ENCODE results near the gene LPXN.

The LPXN gene

DNA sequence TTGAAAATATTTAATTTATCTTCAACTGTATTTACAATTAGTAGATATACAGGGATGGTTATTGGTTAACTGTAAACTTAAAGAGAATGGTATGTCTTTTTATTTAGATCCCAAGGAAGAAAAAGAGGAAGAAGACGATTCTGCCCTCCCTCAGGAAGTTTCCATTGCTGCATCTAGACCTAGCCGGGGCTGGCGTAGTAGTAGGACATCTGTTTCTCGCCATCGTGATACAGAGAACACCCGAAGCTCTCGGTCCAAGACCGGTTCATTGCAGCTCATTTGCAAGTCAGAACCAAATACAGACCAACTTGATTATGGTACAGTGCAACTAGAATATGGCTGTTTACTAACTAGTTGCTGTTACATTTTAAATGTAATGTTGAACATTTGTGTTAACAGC, 34.1 kb upstream of the LPXN start:
- no CpG with 5 or more reads among the region's 8 CpGs for WGBS, 2 donors (ENCODE audit: extremely low coverage in 2 of 2, insufficient read length in 2 of 2, insufficient replicate concordance in 1 of 2)
- no peak for DNase-seq (ENCODE audit: low spot score)
- Histone ChIP-seq H2BK120ac (ENCODE audit: low read depth, low read length) (no peak overlapping the region), H3K36me3 (replicated peaks in 1 of 2; ENCODE audit: control insufficient read depth in 2 of 2, insufficient read depth in 2 of 2, low read length in 2 of 2) (peaks cover 15 to 62% of the 10 kb centered on the region in 2 donors), H2AK5ac (ENCODE audit: low read depth, low read length) (no peak overlapping the region), H3K4me1 (ENCODE audit: control insufficient read depth in 2 of 2, insufficient read depth in 1 of 2, low read depth in 1 of 2, low read length in 2 of 2) (no peaks in the 10 kb centered on the region), H3K14ac (ENCODE audit: low read length) (no peak overlapping the region), H2BK15ac (ENCODE audit: low read length) (no peak overlapping the region), H4K91ac (ENCODE audit: low read depth, low read length, poor library complexity) (no peak overlapping the region), H2BK12ac (ENCODE audit: low read length) (no peak overlapping the region), H3K23ac (ENCODE audit: low read depth, low read length, poor library complexity) (no peak overlapping the region), H4K8ac (ENCODE audit: low read depth, low read length) (no peak overlapping the region), H3K4me2 (ENCODE audit: insufficient read depth, low read length, poor library complexity, severe bottlenecking) (no peak overlapping the region), H2AFZ (ENCODE audit: low read length) (no peak overlapping the region), H3K4me3 (ENCODE audit: low read length in 2 of 2) (no peak overlapping the region), H3K4ac (ENCODE audit: low read length) (no peak overlapping the region), H3K9me3 (replicated peaks in 1 of 2; ENCODE audit: control insufficient read depth in 2 of 2, insufficient read depth in 1 of 2, low read depth in 1 of 2, low read length in 2 of 2) (no peaks in the 10 kb centered on the region), H3K27me3 (ENCODE audit: control insufficient read depth in 3 of 3, insufficient read depth in 3 of 3, low read depth in 1 of 3, low read length in 3 of 3) (no peaks in the 10 kb centered on the region), H3K27ac (replicated peaks; ENCODE audit: low read length) (no peak overlapping the region), H3K9ac (ENCODE audit: low read depth, low read length, poor library complexity) (no peak overlapping the region), H2BK5ac (ENCODE audit: low read length) (no peak overlapping the region), H3K18ac (ENCODE audit: low read length) (no peak overlapping the region), H3K79me1 (ENCODE audit: low read depth, low read length) (peaks cover 2% of the 10 kb centered on the region)

DNA sequence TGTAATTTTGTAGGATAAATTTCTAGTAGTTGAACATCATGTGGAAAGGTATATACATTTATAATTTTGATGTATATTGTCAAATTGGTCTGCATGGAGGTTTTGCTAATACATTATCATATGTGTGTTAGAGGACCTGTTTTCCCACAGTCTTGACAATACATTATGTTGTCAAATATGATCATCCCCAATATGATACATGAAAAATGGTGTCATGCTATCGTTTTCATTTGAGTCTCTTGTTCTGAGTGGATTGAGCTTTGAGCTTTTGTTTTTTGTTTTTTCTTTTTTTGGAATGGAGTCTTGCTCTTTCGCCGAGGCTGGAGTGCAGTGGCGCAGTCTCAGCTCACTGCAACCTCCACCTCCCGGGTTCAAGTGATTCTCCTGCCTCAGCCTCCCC, 32.7 kb upstream of the LPXN start:
- Histone ChIP-seq H4K91ac (ENCODE audit: low read depth, low read length, poor library complexity) (no peak overlapping the region), H3K23ac (ENCODE audit: low read depth, low read length, poor library complexity) (no peak overlapping the region), H3K79me1 (ENCODE audit: low read depth, low read length) (peaks cover 4% of the 10 kb centered on the region), H3K9ac (ENCODE audit: low read depth, low read length, poor library complexity) (no peak overlapping the region), H2AFZ (ENCODE audit: low read length) (no peak overlapping the region), H4K8ac (ENCODE audit: low read depth, low read length) (no peak overlapping the region), H3K27ac (replicated peaks; ENCODE audit: low read length) (no peak overlapping the region), H2BK120ac (ENCODE audit: low read depth, low read length) (no peak overlapping the region), H3K4me3 (ENCODE audit: low read length in 2 of 2) (no peak overlapping the region), H3K36me3 (replicated peaks in 1 of 2; ENCODE audit: control insufficient read depth in 2 of 2, insufficient read depth in 2 of 2, low read length in 2 of 2) (peaks cover 12 to 48% of the 10 kb centered on the region in 2 donors), H2AK5ac (ENCODE audit: low read depth, low read length) (no peak overlapping the region), H3K18ac (ENCODE audit: low read length) (no peak overlapping the region), H3K4me2 (ENCODE audit: insufficient read depth, low read length, poor library complexity, severe bottlenecking) (no peak overlapping the region), H2BK5ac (ENCODE audit: low read length) (no peak overlapping the region), H2BK12ac (ENCODE audit: low read length) (no peak overlapping the region), H3K27me3 (ENCODE audit: control insufficient read depth in 3 of 3, insufficient read depth in 3 of 3, low read depth in 1 of 3, low read length in 3 of 3) (no peaks in the 10 kb centered on the region), H3K14ac (ENCODE audit: low read length) (no peak overlapping the region), H3K9me3 (replicated peaks in 1 of 2; ENCODE audit: control insufficient read depth in 2 of 2, insufficient read depth in 1 of 2, low read depth in 1 of 2, low read length in 2 of 2) (no peaks in the 10 kb centered on the region), H3K4me1 (ENCODE audit: control insufficient read depth in 2 of 2, insufficient read depth in 1 of 2, low read depth in 1 of 2, low read length in 2 of 2) (no peaks in the 10 kb centered on the region), H2BK15ac (ENCODE audit: low read length) (no peak overlapping the region), H3K4ac (ENCODE audit: low read length) (no peak overlapping the region)
- no CpG with 5 or more reads among the region's 5 CpGs for WGBS, 2 donors (ENCODE audit: extremely low coverage in 2 of 2, insufficient read length in 2 of 2, insufficient replicate concordance in 1 of 2)
- DNase-seq (ENCODE audit: low spot score): no peak

DNA sequence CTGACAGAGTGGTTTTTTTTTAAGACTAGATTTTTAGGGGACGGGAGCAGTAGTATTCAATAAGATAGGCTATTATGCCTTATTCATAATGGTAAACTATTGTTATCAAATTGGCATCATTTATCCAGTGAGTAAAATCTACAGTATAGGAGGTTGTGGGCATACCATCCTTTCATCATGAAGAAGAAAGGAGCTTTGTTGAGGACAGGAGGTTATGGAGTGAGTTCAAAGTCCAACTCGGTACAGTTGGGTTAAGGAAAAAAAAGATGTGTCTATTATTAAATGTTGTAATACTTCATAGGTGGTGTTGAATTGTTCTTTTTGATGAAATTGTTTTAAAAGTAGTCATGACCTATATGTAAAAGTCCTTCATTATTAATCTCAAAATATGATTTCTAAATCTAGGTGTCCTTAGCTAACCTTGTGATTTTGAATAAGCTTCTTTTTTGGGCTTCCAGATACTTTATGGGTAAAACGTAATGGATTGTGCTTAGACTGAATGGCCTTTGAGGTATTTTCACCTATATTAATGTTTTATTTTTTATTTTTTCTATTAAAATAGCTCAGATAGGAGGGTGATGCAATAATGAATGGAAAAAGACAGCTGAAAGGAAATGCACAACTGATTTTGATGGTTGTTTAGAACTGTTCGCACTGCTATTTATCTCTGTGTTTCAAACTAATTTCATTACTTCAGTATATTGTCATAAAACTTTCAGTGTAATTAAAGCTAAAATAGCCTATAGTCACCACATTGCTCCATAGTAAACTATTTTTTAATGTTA, 31.5 kb upstream of the LPXN start:
- Histone ChIP-seq H2BK5ac (ENCODE audit: low read length) (no peak overlapping the region), H4K8ac (ENCODE audit: low read depth, low read length) (no peak overlapping the region), H2BK120ac (ENCODE audit: low read depth, low read length) (no peak overlapping the region), H3K27ac (replicated peaks; ENCODE audit: low read length) (no peak overlapping the region), H3K14ac (ENCODE audit: low read length) (no peak overlapping the region), H3K4me2 (ENCODE audit: insufficient read depth, low read length, poor library complexity, severe bottlenecking) (no peak overlapping the region), H3K27me3 (ENCODE audit: control insufficient read depth in 3 of 3, insufficient read depth in 3 of 3, low read depth in 1 of 3, low read length in 3 of 3) (no peaks in the 10 kb centered on the region), H3K18ac (ENCODE audit: low read length) (no peak overlapping the region), H2AFZ (ENCODE audit: low read length) (no peak overlapping the region), H3K79me1 (ENCODE audit: low read depth, low read length) (peaks cover 5% of the 10 kb centered on the region), H3K4me1 (ENCODE audit: control insufficient read depth in 2 of 2, insufficient read depth in 1 of 2, low read depth in 1 of 2, low read length in 2 of 2) (no peaks in the 10 kb centered on the region), H2AK5ac (ENCODE audit: low read depth, low read length) (no peak overlapping the region), H4K91ac (ENCODE audit: low read depth, low read length, poor library complexity) (no peak overlapping the region), H3K36me3 (replicated peaks in 1 of 2; ENCODE audit: control insufficient read depth in 2 of 2, insufficient read depth in 2 of 2, low read length in 2 of 2) (peaks cover 6 to 46% of the 10 kb centered on the region in 2 donors), H3K23ac (ENCODE audit: low read depth, low read length, poor library complexity) (no peak overlapping the region), H3K9me3 (replicated peaks in 1 of 2; ENCODE audit: control insufficient read depth in 2 of 2, insufficient read depth in 1 of 2, low read depth in 1 of 2, low read length in 2 of 2) (no peaks in the 10 kb centered on the region), H2BK15ac (ENCODE audit: low read length) (no peak overlapping the region), H3K4ac (ENCODE audit: low read length) (no peak overlapping the region), H2BK12ac (ENCODE audit: low read length) (no peak overlapping the region), H3K9ac (ENCODE audit: low read depth, low read length, poor library complexity) (no peak overlapping the region), H3K4me3 (ENCODE audit: low read length in 2 of 2) (no peak overlapping the region)
- DNase-seq (ENCODE audit: low spot score): no peak
- WGBS, 2 donors (ENCODE audit: extremely low coverage in 2 of 2, insufficient read length in 2 of 2, insufficient replicate concordance in 1 of 2): no CpG with 5 or more reads among the region's 4 CpGs

DNA sequence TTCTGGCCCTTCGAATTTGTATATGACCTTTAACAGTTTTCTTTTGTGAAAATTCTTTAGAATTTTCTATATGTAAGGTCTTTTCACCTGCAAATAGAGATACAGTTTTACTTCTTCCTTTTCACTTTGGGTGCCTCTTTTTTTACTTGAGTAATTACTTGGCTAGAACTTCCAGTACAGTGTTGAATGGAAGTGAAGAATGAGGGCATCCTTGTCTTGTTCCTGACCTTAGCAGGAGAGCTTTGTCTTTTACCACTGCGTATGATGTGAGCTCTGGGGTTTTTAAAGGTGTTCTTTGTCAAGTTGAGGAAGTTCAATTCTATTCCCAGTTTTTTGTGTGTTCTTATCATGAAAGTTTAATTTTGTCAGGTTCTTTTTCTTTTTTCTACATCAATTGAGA, 24.9 kb upstream of the LPXN start:
- Histone ChIP-seq H2BK15ac (ENCODE audit: low read length) (no peak overlapping the region), H3K79me1 (ENCODE audit: low read depth, low read length) (peaks cover 3% of the 10 kb centered on the region), H3K36me3 (replicated peaks in 1 of 2; ENCODE audit: control insufficient read depth in 2 of 2, insufficient read depth in 2 of 2, low read length in 2 of 2) (peaks cover 0 to 44% of the 10 kb centered on the region in 2 donors), H3K27me3 (ENCODE audit: control insufficient read depth in 3 of 3, insufficient read depth in 3 of 3, low read depth in 1 of 3, low read length in 3 of 3) (no peaks in the 10 kb centered on the region), H2AK5ac (ENCODE audit: low read depth, low read length) (no peak overlapping the region), H3K4ac (ENCODE audit: low read length) (no peak overlapping the region), H2BK5ac (ENCODE audit: low read length) (no peak overlapping the region), H3K14ac (ENCODE audit: low read length) (no peak overlapping the region), H2AFZ (ENCODE audit: low read length) (no peak overlapping the region), H4K91ac (ENCODE audit: low read depth, low read length, poor library complexity) (no peak overlapping the region), H3K4me1 (ENCODE audit: control insufficient read depth in 2 of 2, insufficient read depth in 1 of 2, low read depth in 1 of 2, low read length in 2 of 2) (peaks cover 0 to 2% of the 10 kb centered on the region in 2 donors), H4K8ac (ENCODE audit: low read depth, low read length) (no peak overlapping the region), H3K4me3 (ENCODE audit: low read length in 2 of 2) (no peak overlapping the region), H2BK12ac (ENCODE audit: low read length) (no peak overlapping the region), H3K27ac (replicated peaks; ENCODE audit: low read length) (no peak overlapping the region), H3K4me2 (ENCODE audit: insufficient read depth, low read length, poor library complexity, severe bottlenecking) (no peak overlapping the region), H3K9ac (ENCODE audit: low read depth, low read length, poor library complexity) (no peak overlapping the region), H3K9me3 (replicated peaks in 1 of 2; ENCODE audit: control insufficient read depth in 2 of 2, insufficient read depth in 1 of 2, low read depth in 1 of 2, low read length in 2 of 2) (no peaks in the 10 kb centered on the region), H2BK120ac (ENCODE audit: low read depth, low read length) (no peak overlapping the region), H3K23ac (ENCODE audit: low read depth, low read length, poor library complexity) (no peak overlapping the region), H3K18ac (ENCODE audit: low read length) (no peak overlapping the region)
- no peak for DNase-seq (ENCODE audit: low spot score)
- WGBS, 2 donors (ENCODE audit: extremely low coverage in 2 of 2, insufficient read length in 2 of 2, insufficient replicate concordance in 1 of 2): no CpG with 5 or more reads among the region's 2 CpGs

All from neuronal stem cell (in vitro differentiated cells).